CD14-positive monocyte (primary cell): ENCODE data around the gene UBE2J2. TPM values are rescaled to one million over a fixed set of nuclear protein-coding genes. Genes with fewer than 3 reads are reported as not detected.

Experiments
- DNase-seq, 3 donors: peaks; one replicate each; pipeline ENCODE4 v3.0.0-alpha.2; 2011 to 2022
- H2AFZ ChIP-seq: 2 replicates; pipeline ENCODE4 v1.6.0; 2012; ENCODE audit warnings: mild to moderate bottlenecking, low read depth, low read length, inconsistent platforms; ENCODE audit not compliant: insufficient read depth, poor library complexity, severe bottlenecking
- H3K27ac ChIP-seq, 2 donors: 1 replicate in 1 of 2; 2 replicates in 1 of 2; pipeline ENCODE4 v1.5.1; 2012 to 2013; ENCODE audit warnings: low read length in 2 of 2, control low read depth in 1 of 2, inconsistent platforms in 1 of 2, low read depth in 1 of 2, mild to moderate bottlenecking in 1 of 2
- H3K27me3 ChIP-seq, 2 donors: one replicate each; pipeline versions ENCODE4 v1.6.0 to v1.6.1; 2011 to 2013; ENCODE audit warnings: low read length in 2 of 2; ENCODE audit not compliant: control insufficient read depth in 2 of 2, insufficient read depth in 2 of 2
- H3K36me3 ChIP-seq, 2 donors: replicated peaks in 1 of 2; 1 replicate in 1 of 2; 2 replicates in 1 of 2; pipeline versions ENCODE4 v1.5.1 to v1.6.1; 2012 to 2013; ENCODE audit warnings: low read length in 2 of 2, control low read depth in 1 of 2, inconsistent platforms in 1 of 2, mild to moderate bottlenecking in 1 of 2; ENCODE audit not compliant: insufficient read depth in 2 of 2, control insufficient read depth in 1 of 2
- H3K4me1 ChIP-seq, 2 donors: 1 replicate in 1 of 2; 2 replicates in 1 of 2; pipeline versions ENCODE4 v1.5.1 to v1.6.1; 2012 to 2013; ENCODE audit warnings: low read length in 2 of 2, control low read depth in 1 of 2, inconsistent platforms in 1 of 2, mild to moderate bottlenecking in 1 of 2, moderate library complexity in 1 of 2; ENCODE audit not compliant: insufficient read depth in 2 of 2, control insufficient read depth in 1 of 2
- H3K4me2 ChIP-seq: replicated peaks from 2 replicates; pipeline ENCODE3; 2012; ENCODE audit warnings: low read length, moderate library complexity, mild to moderate bottlenecking; ENCODE audit not compliant: poor library complexity, severe bottlenecking; ENCODE audit errors: extremely low read depth
- H3K4me3 ChIP-seq, 3 experiments: fragments of 200-600 bp in 1 of 3; sonication (generic) in 1 of 3; replicated peaks in 1 of 3; 1 replicate in 2 of 3; 2 replicates in 1 of 3; pipeline ENCODE4 v1.5.1; 2011 to 2013; ENCODE audit warnings: low read length in 3 of 3, mild to moderate bottlenecking in 3 of 3, control low read depth in 2 of 3, low read depth in 2 of 3, inconsistent platforms in 1 of 3, moderate library complexity in 1 of 3
- H3K79me2 ChIP-seq: 2 replicates; pipeline ENCODE4 v1.6.0; 2012; ENCODE audit warnings: mild to moderate bottlenecking, control low read depth, inconsistent platforms, low read length, moderate library complexity; ENCODE audit not compliant: insufficient read depth
- H3K9ac ChIP-seq: 2 replicates; pipeline ENCODE4 v1.6.0; 2017; ENCODE audit warnings: low read length, mild to moderate bottlenecking; ENCODE audit not compliant: insufficient read depth, poor library complexity, severe bottlenecking
- H3K9me3 ChIP-seq, 2 donors: replicated peaks in 1 of 2; 1 replicate in 1 of 2; 2 replicates in 1 of 2; pipeline versions ENCODE4 v1.5.1 to v1.6.1; 2012 to 2013; ENCODE audit warnings: low read length in 2 of 2, control low read depth in 1 of 2; ENCODE audit not compliant: control insufficient read depth in 1 of 2, insufficient read depth in 1 of 2
- H4K20me1 ChIP-seq: 2 replicates; pipeline ENCODE4 v1.6.0; 2012; ENCODE audit warnings: mild to moderate bottlenecking, low read length, control low read depth, moderate library complexity; ENCODE audit not compliant: insufficient read depth
- H3K27ac Mint-ChIP-seq, 7 donors: one replicate each; pipeline ENCODE4 v1.8.0; 2020; ENCODE audit warnings: mild to moderate bottlenecking in 7 of 7, mixed read lengths in 7 of 7, moderate library complexity in 6 of 7, inconsistent platforms in 2 of 7
- H3K27me3 Mint-ChIP-seq, 3 donors: one replicate each; pipeline ENCODE4 v1.8.0; 2021 to 2022; ENCODE audit warnings: low read depth in 3 of 3, mild to moderate bottlenecking in 3 of 3, mixed read lengths in 3 of 3, moderate library complexity in 3 of 3, inconsistent platforms in 1 of 3
- H3K36me3 Mint-ChIP-seq, 2 donors: one replicate each; pipeline ENCODE4 v1.8.0; 2020; ENCODE audit warnings: mixed read lengths in 2 of 2, inconsistent platforms in 1 of 2, mild to moderate bottlenecking in 1 of 2
- H3K4me1 Mint-ChIP-seq: one replicate; pipeline ENCODE4 v1.8.0; 2020; ENCODE audit warnings: mild to moderate bottlenecking, mixed read lengths
- H3K4me3 Mint-ChIP-seq, 2 donors: one replicate each; pipeline ENCODE4 v1.8.0; 2020; ENCODE audit warnings: mild to moderate bottlenecking in 2 of 2, mixed read lengths in 2 of 2, moderate library complexity in 1 of 2
- H3K9me3 Mint-ChIP-seq, 7 donors: one replicate each; pipeline ENCODE4 v1.8.0; 2020 to 2022; ENCODE audit warnings: mixed read lengths in 7 of 7, mild to moderate bottlenecking in 6 of 7, moderate library complexity in 6 of 7, inconsistent platforms in 2 of 7
- WGBS: methylation state at CpG from one replicate; pipeline ENCODE4 v1.1.5; 2013; ENCODE audit warnings: missing lambda C conversion rate; ENCODE audit not compliant: insufficient coverage; 5-methylcytosine and 5-hydroxymethylcytosine counted together
- intact Hi-C, 2 donors: fragments of 100-400 bp; cut with micrococcal nuclease; formaldehyde crosslinking; loops; one replicate each; pipeline versions ENCODE4 v1.15.0 to v1.15.1; 2023
- polyA plus RNA-seq, 3 donors: library from polyadenylated mRNA; depleted of rRNA in 1 of 3; unstranded in 2 of 3; stranded (reverse) in 1 of 3; fragments of 300-500 nt in 2 of 3; fragments of >200 nt in 1 of 3; fragmentation: Illumina TruSeq in 2 of 3; gene quantifications; 1 replicate in 2 of 3; 2 replicates in 1 of 3; pipeline ENCODE4 v1.2.3, GENCODE V29; 2012 to 2021
- TF ChIP-seq, protein P1 (sequence below): fragments of 200-600 bp; IDR thresholded peaks from one replicate; pipeline ENCODE4 v1.8.0; 2022; ENCODE audit warnings: antibody characterized with exemption, mild to moderate bottlenecking

The UBE2J2 gene
- polyA plus RNA-seq, 3 donors, result 36.5 to 83.2 (median 72.1) TPM

DNA sequence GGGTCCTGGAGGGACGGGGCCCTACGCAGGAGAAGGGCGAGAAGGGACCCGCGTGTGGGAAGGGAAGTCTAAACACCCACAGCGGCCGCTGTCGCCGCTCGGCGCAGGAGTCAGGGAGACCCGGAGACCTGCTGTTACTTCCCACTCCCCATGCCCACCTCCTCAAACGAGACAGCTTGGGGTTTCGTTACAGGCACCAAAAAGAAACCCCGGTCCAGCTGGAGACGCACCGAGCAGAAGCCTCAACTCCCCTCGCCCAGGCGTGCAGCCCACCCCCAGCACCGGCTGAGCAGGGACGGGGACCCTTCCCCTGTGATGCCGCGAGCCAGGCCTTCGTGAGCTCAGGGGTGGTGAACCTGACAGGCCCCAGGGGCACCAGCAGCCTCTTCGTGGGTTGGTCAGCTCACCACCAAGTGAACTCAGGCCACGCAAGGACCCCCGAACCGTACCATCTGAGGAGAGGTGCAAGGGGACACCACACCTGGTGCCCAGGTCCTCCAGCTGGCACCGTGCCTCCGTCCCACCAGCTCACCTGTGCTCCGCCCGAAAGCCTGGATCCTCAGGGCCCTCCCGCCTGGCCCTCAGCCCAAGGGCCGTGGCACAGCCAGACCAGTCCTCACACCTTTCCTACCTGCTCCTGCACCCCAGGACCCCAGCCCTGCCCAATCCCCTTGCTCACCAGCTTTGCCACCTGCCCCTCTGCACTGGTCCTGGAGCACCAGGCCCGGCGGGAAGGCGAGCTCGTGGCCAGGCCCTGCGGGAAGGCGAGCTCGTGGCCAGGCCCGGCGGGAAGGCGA is 46.9 kb downstream of the UBE2J2 start:
- WGBS, result 96% methylated on average over 29 of the region's 44 CpGs
- no peak for DNase-seq
- H4K20me1 ChIP-seq, result peaks cover 88% of the 10 kb centered on the region
- no peak overlapping the region for H2AFZ ChIP-seq
- H3K4me1 ChIP-seq, result peaks cover 16 to 19% of the 10 kb centered on the region in 2 donors
- Mint-ChIP-seq H3K4me1 (peaks cover 19% of the 10 kb centered on the region), H3K36me3 (peaks cover 45 to 71% of the 10 kb centered on the region in 2 donors), H3K27ac (peak overlapping the region in 2 of 7 donors; percentile 54 to 73), H3K27me3 (no peaks in the 10 kb centered on the region), H3K4me3 (no peak overlapping the region), H3K9me3 (peaks cover 0 to 2% (median 0%) of the 10 kb centered on the region in 7 donors)
- H3K27me3 ChIP-seq, result no peaks in the 10 kb centered on the region
- intact Hi-C loops, result no loop called here
- no peak overlapping the region for H3K4me2 ChIP-seq
- no peak overlapping the region for H3K4me3 ChIP-seq
- H3K79me2 ChIP-seq, result peaks cover 72% of the 10 kb centered on the region
- TF ChIP-seq, protein P1, sequence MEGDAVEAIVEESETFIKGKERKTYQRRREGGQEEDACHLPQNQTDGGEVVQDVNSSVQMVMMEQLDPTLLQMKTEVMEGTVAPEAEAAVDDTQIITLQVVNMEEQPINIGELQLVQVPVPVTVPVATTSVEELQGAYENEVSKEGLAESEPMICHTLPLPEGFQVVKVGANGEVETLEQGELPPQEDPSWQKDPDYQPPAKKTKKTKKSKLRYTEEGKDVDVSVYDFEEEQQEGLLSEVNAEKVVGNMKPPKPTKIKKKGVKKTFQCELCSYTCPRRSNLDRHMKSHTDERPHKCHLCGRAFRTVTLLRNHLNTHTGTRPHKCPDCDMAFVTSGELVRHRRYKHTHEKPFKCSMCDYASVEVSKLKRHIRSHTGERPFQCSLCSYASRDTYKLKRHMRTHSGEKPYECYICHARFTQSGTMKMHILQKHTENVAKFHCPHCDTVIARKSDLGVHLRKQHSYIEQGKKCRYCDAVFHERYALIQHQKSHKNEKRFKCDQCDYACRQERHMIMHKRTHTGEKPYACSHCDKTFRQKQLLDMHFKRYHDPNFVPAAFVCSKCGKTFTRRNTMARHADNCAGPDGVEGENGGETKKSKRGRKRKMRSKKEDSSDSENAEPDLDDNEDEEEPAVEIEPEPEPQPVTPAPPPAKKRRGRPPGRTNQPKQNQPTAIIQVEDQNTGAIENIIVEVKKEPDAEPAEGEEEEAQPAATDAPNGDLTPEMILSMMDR, result no peak
- peaks cover 65 to 78% of the 10 kb centered on the region in 2 donors for H3K36me3 ChIP-seq
- H3K27ac ChIP-seq, result no peak overlapping the region
- H3K9ac ChIP-seq, result no peak overlapping the region
- no peaks in the 10 kb centered on the region for H3K9me3 ChIP-seq

DNA sequence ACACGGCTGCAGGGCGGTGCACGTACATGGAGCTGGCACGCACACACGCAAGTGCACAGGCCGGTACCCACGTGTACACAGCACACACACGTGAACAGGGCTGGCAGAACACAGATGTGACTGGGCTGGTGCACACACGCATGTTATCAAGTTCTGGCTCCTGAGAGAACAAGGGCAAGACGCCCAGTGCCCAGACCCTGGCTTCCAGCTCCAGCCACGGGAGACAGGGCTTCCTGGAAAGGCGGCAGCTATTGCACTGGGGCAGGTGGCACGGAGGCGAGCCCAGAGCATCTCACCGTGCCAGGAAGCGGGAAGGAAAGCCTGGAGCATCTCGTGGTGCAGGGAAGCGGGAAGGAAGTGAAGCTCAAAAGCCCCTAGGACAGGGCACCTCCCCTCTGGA is 47.7 kb downstream of the UBE2J2 start:
- no peaks in the 10 kb centered on the region for H3K27me3 ChIP-seq
- Mint-ChIP-seq H3K4me1 (peaks cover 15% of the 10 kb centered on the region), H3K9me3 (peaks cover 0 to 2% (median 0%) of the 10 kb centered on the region in 7 donors), H3K27me3 (no peaks in the 10 kb centered on the region), H3K36me3 (peaks cover 50 to 78% of the 10 kb centered on the region in 2 donors), H3K4me3 (no peak overlapping the region), H3K27ac (peak overlapping the region in 2 of 7 donors; percentile 10 to 71)
- peaks cover 12 to 14% of the 10 kb centered on the region in 2 donors for H3K4me1 ChIP-seq
- no peak for DNase-seq
- intact Hi-C loops, result no loop called here
- TF ChIP-seq, protein P1, result no peak
- peaks cover 93% of the 10 kb centered on the region for H4K20me1 ChIP-seq
- 90% methylated on average over 18 of the region's 18 CpGs for WGBS
- peaks cover 65% of the 10 kb centered on the region for H3K79me2 ChIP-seq
- H3K27ac ChIP-seq, result no peak overlapping the region
- H3K9ac ChIP-seq, result no peak overlapping the region
- H3K36me3 ChIP-seq, result peaks cover 73 to 87% of the 10 kb centered on the region in 2 donors
- no peaks in the 10 kb centered on the region for H3K9me3 ChIP-seq
- H3K4me3 ChIP-seq, result no peak overlapping the region
- H3K4me2 ChIP-seq, result no peak overlapping the region
- H2AFZ ChIP-seq, result no peak overlapping the region
